Stimulated activated naive CD8-positive, alpha-beta T cell treated with anti-CD3 and anti-CD28 coated beads, Interleukin-15, amount 100 ng/mL, for 72 hours (primary cell): ENCODE data around the gene MGARP.

Source experiments
- ATAC-seq: fragments of 150-1000 bp; cut with Tn5 transposase; 2 replicates; pipeline ENCODE4 v1.10.0; 2021; ENCODE audit warnings: mild to moderate bottlenecking, moderate library complexity
- DNase-seq, 2 donors: peaks; one replicate each; pipeline ENCODE4 v3.0.0; 2021 to 2022
- H3K27ac Mint-ChIP-seq, 2 donors: one replicate each; pipeline ENCODE4 v1.8.0; 2022; ENCODE audit warnings: mild to moderate bottlenecking in 2 of 2, mixed read lengths in 2 of 2, moderate library complexity in 2 of 2
- H3K27me3 Mint-ChIP-seq: one replicate; pipeline ENCODE4 v1.8.0; 2022; ENCODE audit warnings: mixed read lengths
- H3K4me1 Mint-ChIP-seq: one replicate; pipeline ENCODE4 v1.8.0; 2022; ENCODE audit warnings: mild to moderate bottlenecking, mixed read lengths
- H3K4me3 Mint-ChIP-seq, 2 donors: one replicate each; pipeline ENCODE4 v1.8.0; 2022; ENCODE audit warnings: mild to moderate bottlenecking in 2 of 2, mixed read lengths in 2 of 2, moderate library complexity in 1 of 2
- H3K9me3 Mint-ChIP-seq, 2 donors: one replicate each; pipeline ENCODE4 v1.8.0; 2022; ENCODE audit warnings: mixed read lengths in 2 of 2

The MGARP gene

DNA sequence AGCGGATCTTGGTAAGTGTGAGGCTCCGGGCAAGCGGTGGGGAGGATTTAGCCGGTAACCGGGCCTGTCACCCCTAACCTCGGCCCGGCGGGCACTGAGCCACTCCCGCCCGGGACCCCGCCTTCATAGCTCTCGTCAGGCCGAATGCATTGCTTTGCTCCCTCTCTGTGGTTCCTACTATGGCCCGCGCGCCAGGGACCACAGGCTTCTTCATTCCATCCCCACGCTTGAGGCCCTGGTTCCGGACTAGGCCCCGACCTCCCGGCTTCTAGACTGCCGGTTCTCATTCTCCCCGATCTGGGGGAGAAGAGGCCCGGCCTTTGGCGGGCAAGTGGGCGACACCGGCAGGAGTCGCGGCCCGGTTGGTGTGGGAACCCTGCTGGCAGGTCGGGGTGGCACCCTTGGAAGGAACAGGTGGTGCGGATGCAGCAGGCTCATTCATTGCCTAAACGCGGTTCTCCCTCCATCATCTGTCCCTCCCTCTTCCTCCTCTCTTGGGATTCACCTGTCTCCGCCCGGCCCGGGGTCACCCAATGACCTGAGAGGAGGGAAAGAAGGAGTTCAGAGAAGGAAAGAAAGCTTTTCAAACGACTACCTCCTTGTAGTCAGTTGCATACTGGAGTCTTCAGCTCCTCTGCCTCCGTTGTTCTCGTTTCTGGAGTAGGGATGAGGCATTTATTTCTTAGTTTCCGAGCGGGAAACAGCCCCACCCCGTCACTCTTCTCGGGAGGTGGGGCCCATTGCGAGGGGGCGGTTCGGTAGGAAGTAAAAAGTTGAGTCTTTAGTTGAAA is 22.0 kb upstream of the MGARP start, which contains the start of gene NDUFC1:
Gene NDUFC1, minus strand, starts transcription at position 657 of the 791 bp plus-strand sequence. CDS start 6,679 bp downstream, outside the sequence.
- Mint-ChIP-seq H3K9me3 (no peaks in the 10 kb centered on the region), H3K27ac (peak within 1 kb of the TSS; percentile 98), H3K4me3 (peak within 1 kb of the TSS; percentile 92), H3K4me1 (peaks cover 60% of the 10 kb centered on the region), H3K27me3 (no peaks in the 10 kb centered on the region)
- ATAC-seq (peak; percentile 65), DNase-seq (peak; percentile 75 to 80)

- Mint-ChIP-seq H3K27ac (peak within 1 kb of the TSS; percentile 98), H3K4me1 (peaks cover 57% of the 10 kb centered on the region), H3K4me3 (peak within 1 kb of the TSS; percentile 92), H3K9me3 (no peaks in the 10 kb centered on the region), H3K27me3 (no peaks in the 10 kb centered on the region)
- DNase-seq (peak; percentile 96 to 98), ATAC-seq (peak; percentile 92)
Measured at GRCh38 chr4:139301113-139301820, 21.2 kb upstream of the MGARP start, which contains the start of gene NAA15. Gene NAA15 (plus strand): TSS chr4:139301505. CDS start chr4:139301778, 273 bp downstream.

- Mint-ChIP-seq H3K9me3 (no peaks in the 10 kb centered on the region), H3K4me1 (peaks cover 58% of the 10 kb centered on the region), H3K4me3 (peak overlapping the region; percentile 92), H3K27ac (peak overlapping the region; percentile 98), H3K27me3 (no peaks in the 10 kb centered on the region)
- ATAC-seq (peak; percentile 49), DNase-seq (no peak)
Measured at GRCh38 chr4:139300431-139301112, 20.5 kb upstream of the MGARP start.

DNA sequence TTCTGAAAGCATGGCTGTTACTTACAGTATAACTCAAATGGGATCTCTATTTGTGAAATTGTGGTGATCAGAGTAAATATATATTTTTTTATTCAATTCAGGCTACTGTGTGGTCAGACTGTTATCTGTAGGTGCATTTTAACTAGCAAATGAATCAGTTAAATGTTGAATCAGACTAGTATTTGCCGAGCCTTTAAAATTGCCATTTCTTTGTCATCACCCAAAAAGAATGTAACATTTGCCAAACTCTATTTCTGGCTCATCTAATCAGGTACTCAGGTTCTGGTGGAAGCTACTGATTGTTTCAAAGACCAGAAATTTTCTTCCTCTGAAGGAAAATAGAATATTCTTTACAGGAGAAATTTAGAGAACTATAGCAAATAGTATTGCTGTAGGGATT is 19.5 kb upstream of the MGARP start:
- DNase-seq (no peak), ATAC-seq (no peak)
- H3K27ac Mint-ChIP-seq: no peak overlapping the region
- H3K4me1 Mint-ChIP-seq: peaks cover 50% of the 10 kb centered on the region
- H3K9me3 Mint-ChIP-seq: no peaks in the 10 kb centered on the region
- no peaks in the 10 kb centered on the region for H3K27me3 Mint-ChIP-seq
- H3K4me3 Mint-ChIP-seq: peak overlapping the region in 1 of 2 donors; percentile 92

- DNase-seq (no peak), ATAC-seq (no peak)
- Mint-ChIP-seq H3K27ac (no peak overlapping the region), H3K9me3 (no peaks in the 10 kb centered on the region), H3K4me3 (no peak overlapping the region), H3K27me3 (no peaks in the 10 kb centered on the region), H3K4me1 (peaks cover 33% of the 10 kb centered on the region)
Measured at GRCh38 chr4:139297001-139297410, 17.0 kb upstream of the MGARP start.

DNA sequence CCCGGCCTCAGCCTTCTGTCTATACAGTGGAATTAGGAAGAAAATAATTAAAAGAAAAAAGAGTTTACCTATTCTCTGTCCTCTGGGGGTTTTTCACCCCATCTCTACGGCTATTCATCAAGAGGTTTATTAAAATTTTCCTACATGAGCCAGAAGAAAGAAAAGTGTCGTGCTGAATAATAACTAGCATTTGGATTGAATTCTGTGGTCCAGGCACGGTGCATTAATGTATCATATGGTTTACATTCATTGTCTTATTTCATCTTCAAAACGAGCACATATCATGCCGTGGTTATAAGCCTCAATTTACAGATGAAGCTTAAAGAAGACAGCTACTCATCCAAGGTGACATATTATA is 15.9 kb upstream of the MGARP start:
- H3K4me1 Mint-ChIP-seq: peaks cover 33% of the 10 kb centered on the region
- H3K9me3 Mint-ChIP-seq: no peaks in the 10 kb centered on the region
- H3K27me3 Mint-ChIP-seq: no peaks in the 10 kb centered on the region
- no peak for DNase-seq
- peak; percentile 2 for ATAC-seq
- H3K27ac Mint-ChIP-seq: peak overlapping the region; percentile 99 to 100
- peak overlapping the region; percentile 90 to 99 for H3K4me3 Mint-ChIP-seq

- peaks cover 31% of the 10 kb centered on the region for H3K4me1 Mint-ChIP-seq
- peak; percentile 95 to 96 for DNase-seq
- ATAC-seq: peak; percentile 95
- no peaks in the 10 kb centered on the region for H3K9me3 Mint-ChIP-seq
- no peaks in the 10 kb centered on the region for H3K27me3 Mint-ChIP-seq
- peak overlapping the region; percentile 90 to 99 for H3K4me3 Mint-ChIP-seq
- peak overlapping the region; percentile 99 to 100 for H3K27ac Mint-ChIP-seq
Measured at GRCh38 chr4:139295206-139295941, 15.3 kb upstream of the MGARP start.

DNA sequence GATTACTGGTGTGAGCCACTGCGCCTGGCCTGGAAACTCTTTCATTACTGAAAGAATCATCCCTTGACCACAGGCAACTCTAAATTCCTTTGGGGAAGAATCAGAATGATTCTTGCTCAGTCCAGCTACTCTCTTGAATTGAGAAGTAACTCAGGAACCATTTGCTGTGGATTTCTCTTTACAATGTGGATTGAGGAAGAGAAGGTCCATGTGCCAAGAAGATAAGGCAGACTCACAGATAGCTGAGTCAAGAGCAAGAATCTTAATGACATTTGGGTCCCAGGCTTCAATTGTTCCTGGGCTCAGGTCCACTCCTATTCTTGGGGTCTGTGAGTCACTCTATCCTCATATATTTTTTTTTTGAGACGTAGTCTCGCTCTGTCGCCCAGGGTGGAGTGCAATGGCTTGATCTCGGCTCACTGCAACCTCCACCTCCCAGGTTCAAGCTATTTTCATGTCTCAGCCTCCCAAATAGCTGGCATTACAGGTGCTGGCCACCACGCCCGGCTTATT is 6.2 kb upstream of the MGARP start:
- no peak for ATAC-seq
- H3K4me3 Mint-ChIP-seq: no peak overlapping the region
- no peak for DNase-seq
- H3K27me3 Mint-ChIP-seq: peaks cover 1% of the 10 kb centered on the region
- H3K27ac Mint-ChIP-seq: no peak overlapping the region
- no peaks in the 10 kb centered on the region for H3K4me1 Mint-ChIP-seq
- peaks cover 9 to 13% of the 10 kb centered on the region in 2 donors for H3K9me3 Mint-ChIP-seq

DNA sequence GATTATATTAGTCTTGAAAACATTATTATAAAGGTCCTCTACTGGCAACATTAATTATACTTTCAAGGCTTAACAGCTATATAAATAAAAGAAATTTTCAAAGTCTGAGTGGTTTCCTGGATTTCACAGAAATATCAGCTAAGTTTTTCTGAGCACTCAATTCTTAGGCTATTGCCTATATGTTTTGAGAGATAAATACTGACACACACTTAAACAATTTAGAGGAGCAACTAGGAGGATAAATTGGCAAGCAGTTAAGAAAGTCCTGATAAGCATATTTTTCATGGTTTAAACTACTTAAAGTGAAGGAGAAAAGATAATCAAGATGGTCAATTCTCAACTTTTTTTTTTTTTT is 2.7 kb upstream of the MGARP start:
- ATAC-seq: no peak
- Mint-ChIP-seq H3K27ac (no peak overlapping the region), H3K27me3 (peaks cover 37% of the 10 kb centered on the region), H3K4me3 (no peak overlapping the region), H3K9me3 (peaks cover 9 to 13% of the 10 kb centered on the region in 2 donors), H3K4me1 (peaks cover 19% of the 10 kb centered on the region)
- DNase-seq: no peak

GRCh38 chr4:139282065-139282720 is 2.2 kb upstream of the MGARP start:
- Mint-ChIP-seq H3K4me1 (peaks cover 19% of the 10 kb centered on the region), H3K4me3 (no peak overlapping the region), H3K9me3 (peaks cover 9 to 13% of the 10 kb centered on the region in 2 donors), H3K27me3 (peaks cover 42% of the 10 kb centered on the region), H3K27ac (no peak overlapping the region)
- ATAC-seq (no peak), DNase-seq (no peak)

DNA sequence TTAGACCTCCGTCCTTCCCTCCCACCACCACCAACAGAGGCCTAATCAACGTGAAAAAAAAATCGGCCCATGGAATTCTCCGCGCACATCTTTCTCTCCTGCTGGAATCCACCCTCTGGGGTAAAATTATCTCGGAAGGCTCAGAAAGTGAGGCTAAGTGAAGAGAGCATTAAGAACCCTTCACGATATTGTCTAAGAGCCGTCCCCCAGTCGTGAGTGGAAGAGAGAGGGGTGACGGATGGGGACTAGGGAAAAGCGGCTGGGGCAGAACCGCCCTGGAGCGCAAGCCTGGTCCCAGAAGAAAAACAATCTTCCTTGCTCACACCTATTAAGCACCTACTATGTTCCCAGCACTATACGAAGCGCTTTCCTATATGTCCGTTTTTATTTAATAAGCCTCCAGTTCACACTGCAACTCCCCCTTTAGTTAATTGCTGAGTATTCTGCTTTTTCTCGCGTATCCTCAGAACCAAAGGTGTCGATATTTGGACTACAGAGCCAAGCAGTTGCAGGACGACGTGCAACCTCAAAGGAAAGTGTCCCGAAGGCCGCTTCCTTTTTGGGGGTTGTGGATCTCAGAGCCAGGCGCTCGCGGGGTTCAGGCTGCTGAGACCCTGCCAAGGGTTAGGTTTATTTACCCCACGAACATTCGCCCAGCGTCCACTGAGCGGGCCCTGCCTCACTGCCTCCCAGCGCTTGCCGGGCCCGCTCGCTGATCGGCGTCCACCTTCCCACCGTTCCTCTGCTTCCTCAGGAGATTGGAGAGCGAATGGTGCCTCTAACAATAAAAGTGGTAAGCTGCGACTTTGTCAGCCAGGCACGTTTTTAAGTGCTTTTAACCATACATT is 889 bp downstream of the MGARP start:
- H3K4me3 Mint-ChIP-seq: peak overlapping the region; percentile 81 to 92
- H3K9me3 Mint-ChIP-seq: peaks cover 0 to under 1% of the 10 kb centered on the region in 2 donors
- H3K27me3 Mint-ChIP-seq: peaks cover 56% of the 10 kb centered on the region
- peaks cover 19% of the 10 kb centered on the region for H3K4me1 Mint-ChIP-seq
- ATAC-seq: peak; percentile 67
- no peak for DNase-seq
- H3K27ac Mint-ChIP-seq: no peak overlapping the region

DNA sequence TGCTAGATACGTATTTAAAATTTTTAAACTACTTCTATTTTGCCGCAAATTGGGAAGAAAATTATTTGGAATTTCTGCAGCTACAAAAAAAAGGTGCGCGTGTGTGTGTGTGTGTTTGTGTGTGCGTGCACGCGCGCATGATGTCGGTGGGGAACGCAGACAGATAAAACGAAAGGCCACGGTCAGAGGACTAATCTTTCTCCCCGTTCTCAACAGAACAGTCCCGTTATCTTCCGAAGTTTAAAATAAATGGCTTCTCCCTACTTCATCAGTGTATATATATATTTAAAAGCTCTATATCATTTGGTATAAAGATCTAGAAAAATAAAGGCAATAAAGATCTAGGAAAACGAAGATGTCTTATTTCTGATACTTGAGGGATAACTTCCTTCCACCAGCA is 1.5 kb downstream of the MGARP start:
- no peak for ATAC-seq
- no peak for DNase-seq
- Mint-ChIP-seq H3K27ac (no peak overlapping the region), H3K4me3 (peak overlapping the region; percentile 81 to 92), H3K9me3 (no peaks in the 10 kb centered on the region), H3K4me1 (peaks cover 19% of the 10 kb centered on the region), H3K27me3 (peaks cover 56% of the 10 kb centered on the region)

GRCh38 chr4:139275281-139275735 is 4.7 kb downstream of the MGARP start:
- no peak overlapping the region for H3K27ac Mint-ChIP-seq
- H3K4me3 Mint-ChIP-seq: no peak overlapping the region
- DNase-seq: no peak

DNA sequence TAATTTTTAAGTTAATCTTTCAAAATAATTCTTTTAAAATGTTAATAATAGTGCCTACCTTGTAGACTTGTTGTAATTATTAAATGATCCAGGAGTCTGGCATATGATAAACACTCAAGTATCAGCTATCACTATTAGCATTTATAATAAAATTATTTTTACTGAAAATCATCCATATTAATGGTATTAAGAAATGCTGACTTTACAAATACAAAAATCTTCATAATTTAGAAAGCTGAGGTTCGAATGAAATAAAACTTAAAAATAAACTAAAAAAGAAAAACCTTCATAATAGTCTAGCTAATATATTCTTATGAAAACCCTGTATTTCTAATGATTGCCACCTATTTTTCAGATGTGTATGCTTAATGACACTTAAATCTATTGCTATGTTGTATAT is 5.2 kb downstream of the MGARP start:
- Mint-ChIP-seq H3K4me3 (no peak overlapping the region), H3K27ac (no peak overlapping the region), H3K9me3 (no peaks in the 10 kb centered on the region), H3K4me1 (peaks cover 13% of the 10 kb centered on the region), H3K27me3 (peaks cover 40% of the 10 kb centered on the region)
- no peak for ATAC-seq
- no peak for DNase-seq

More at GRCh38 chr4:139275281-139275735, 4.7 kb downstream of the MGARP start:
- Mint-ChIP-seq H3K4me1 (peaks cover 18% of the 10 kb centered on the region), H3K9me3 (no peaks in the 10 kb centered on the region), H3K27me3 (peaks cover 45% of the 10 kb centered on the region)
- no peak for ATAC-seq
